Pancreas (tissue), 10 donors: ENCODE measurements around the gene CDC42BPA. TPM values are rescaled to one million over a fixed set of nuclear protein-coding genes. Genes with fewer than 3 reads are reported as not detected.

Experiments
- ATAC-seq, 4 donors: fragments of 200-7000 bp; cut with Tn5 transposase; one replicate each; pipeline versions ENCODE4 v1.8.0 to v1.9.1; 2020; ENCODE audit warnings: mild to moderate bottlenecking in 4 of 4, moderate library complexity in 4 of 4
- DNase-seq, 6 donors: peaks; one replicate each; pipeline ENCODE4 v3.0.0-alpha.2; 2020
- FAIRE-seq: peaks from 2 replicates; lab custom pipeline; 2012; peaks lifted over from hg19 to GRCh38; lab: Jason Lieb, UNC
- H3K27ac ChIP-seq, 4 donors: fragments of 200-600 bp; sonication (generic); 1 replicate in 3 of 4; 2 replicates in 1 of 4; pipeline versions ENCODE4 v1.5.0 to v1.8.0; 2020
- H3K27me3 ChIP-seq, 4 donors: fragments of 200-600 bp; one replicate each; pipeline ENCODE4 v1.8.0; 2021
- H3K36me3 ChIP-seq, 3 donors: fragments of 200-600 bp; sonication (generic) in 1 of 3; one replicate each; pipeline versions ENCODE4 v1.5.0 to v1.8.0; 2020 to 2021
- H3K4me1 ChIP-seq, 3 donors: fragments of 200-600 bp; one replicate each; pipeline ENCODE4 v1.8.0; 2021
- H3K4me3 ChIP-seq, 4 donors: fragments of 200-600 bp; sonication (generic) in 2 of 4; one replicate each; pipeline versions ENCODE4 v1.5.0 to v1.8.0; 2020 to 2021
- H3K9me3 ChIP-seq, 4 donors: fragments of 200-600 bp; one replicate each; pipeline ENCODE4 v1.8.0; 2021
- CTCF ChIP-seq, 4 donors: fragments of 200-600 bp; sonication (generic) in 3 of 4; IDR thresholded peaks; one replicate each; pipeline versions ENCODE4 v1.5.0 to v1.8.0; 2021; ENCODE audit warnings: antibody characterized with exemption in 4 of 4
- WGBS, 2 donors: extraction: QIAGEN DNeasy Blood & Tissue Kit; methylation state at CpG; one replicate each; pipeline ENCODE4 v1.1.7; 2013; 5-methylcytosine and 5-hydroxymethylcytosine counted together
- intact Hi-C, 3 donors: fragments of 100-400 bp; cut with DNase I; formaldehyde crosslinking; loops; one replicate each; pipeline versions ENCODE4 v1.11.1 to v1.14.2; 2022
- polyA plus RNA-seq, 2 donors: library from polyadenylated mRNA; stranded (reverse); fragments of 200-250 nt; gene quantifications; one replicate each; pipeline ENCODE4 v1.2.3, GENCODE V29; 2013
- total RNA-seq, 6 donors: library from RNA; stranded (reverse); fragmentation: NEBNext Ultra II Directional in 4 of 6; extraction: Animal tissue kit (Norgen Biotek cat#: 25700) in 4 of 6; gene quantifications; one replicate each; pipeline versions ENCODE4 v1.2.1 to v1.2.4, GENCODE V29; 2021 to 2023
- donor health status: healthy with polysubstance abuse.
- donor health status: DM: no; HTN: no; CAD: no; lungs with moderate emphysema.
- donor health status: DM: no; HTN: no; CAD: no.
- donor health status: control.
- donor health status: control.
- donor health status: Bipolar disorder and iron deficiency.
- donor health status: DM: yes; HTN: yes; CAD: no.
- donor health status: DM: no; HTN: no; CAD: no.
- donor health status: DM: no; HTN: no; CAD: no.
- donor health status: DM: yes; HTN: yes; CAD: no.

Gene CDC42BPA
- total and polyA plus RNA-seq, 8 donors: 5.3 to 22.5 (median 16.5) TPM

DNA sequence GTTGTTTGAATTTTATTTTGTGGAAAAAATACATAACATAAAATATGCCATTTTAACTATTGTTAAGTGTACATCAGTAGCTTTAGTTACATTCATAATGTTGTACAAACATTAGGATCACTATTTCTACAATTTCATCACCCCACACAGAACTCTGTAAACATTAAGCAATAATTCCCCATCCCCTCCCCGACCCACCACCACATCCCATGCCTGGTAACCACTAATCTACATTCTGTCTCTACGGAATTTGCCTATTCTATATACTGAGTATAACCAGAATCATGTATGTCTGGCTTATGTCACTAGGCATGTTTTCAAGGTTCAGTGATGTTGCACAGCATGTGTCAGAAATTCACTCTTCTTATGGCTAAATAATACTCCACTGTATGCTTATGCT is 47.7 kb downstream of the CDC42BPA start:
- TF ChIP-seq CTCF (IDR thresholded peaks at IDR 0.05): no peak
- FAIRE-seq (no peak), DNase-seq (no peak), ATAC-seq (no peak)
- no peak overlapping the region for H3K27ac ChIP-seq
- intact Hi-C loops: no loop called here
- H3K4me3 ChIP-seq: no peak overlapping the region
- no peaks in the 10 kb centered on the region for H3K9me3 ChIP-seq
- no peaks in the 10 kb centered on the region for H3K36me3 ChIP-seq
- 86 to 88% methylated on average over 2 of the region's 2 CpGs for WGBS, 2 donors
- H3K4me1 ChIP-seq: peaks cover 4 to 13% (median 4%) of the 10 kb centered on the region in 3 donors
- H3K27me3 ChIP-seq: no peaks in the 10 kb centered on the region

DNA sequence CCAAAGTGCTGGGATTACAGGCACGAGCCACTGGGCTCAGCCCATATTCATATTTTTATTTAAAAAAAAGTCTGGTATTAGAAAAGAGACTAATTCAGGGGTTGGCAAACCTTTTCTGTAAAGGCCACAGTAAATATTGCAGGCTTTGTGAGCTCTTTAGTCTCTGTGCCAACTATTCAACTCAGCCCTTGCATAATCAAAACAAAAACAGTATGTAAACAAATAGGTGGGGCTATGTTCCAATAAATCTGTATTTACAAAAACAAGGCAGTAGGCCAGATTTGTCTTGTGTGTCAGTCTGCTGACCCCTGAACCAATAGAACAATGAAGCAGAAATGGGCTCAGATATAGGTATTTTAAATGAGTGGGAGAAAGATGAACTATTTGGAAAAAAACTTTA is 49.3 kb downstream of the CDC42BPA start:
- no peak for FAIRE-seq
- intact Hi-C loops: no loop called here
- peaks cover 4 to 13% (median 4%) of the 10 kb centered on the region in 3 donors for H3K4me1 ChIP-seq
- no peaks in the 10 kb centered on the region for H3K36me3 ChIP-seq
- ATAC-seq: peak in 2 of 4 donors; percentile 48
- H3K27me3 ChIP-seq: no peaks in the 10 kb centered on the region
- H3K9me3 ChIP-seq: no peaks in the 10 kb centered on the region
- DNase-seq: no peak
- no peak for TF ChIP-seq CTCF (IDR thresholded peaks at IDR 0.05)
- no peak overlapping the region for H3K27ac ChIP-seq
- 55 to 58% methylated on average over 1 of the region's 1 CpG for WGBS, 2 donors
- H3K4me3 ChIP-seq: no peak overlapping the region

- Histone ChIP-seq H3K4me3 (no peak overlapping the region), H3K27me3 (no peaks in the 10 kb centered on the region), H3K9me3 (no peaks in the 10 kb centered on the region), H3K4me1 (peaks cover 9 to 10% (median 10%) of the 10 kb centered on the region in 3 donors), H3K36me3 (no peaks in the 10 kb centered on the region), H3K27ac (no peak overlapping the region)
- ATAC-seq: no peak
- WGBS, 2 donors: 92 to 94% methylated on average over 3 of the region's 3 CpGs
- intact Hi-C loops: no loop called here
- TF ChIP-seq CTCF (IDR thresholded peaks at IDR 0.05): no peak
- no peak for DNase-seq
- FAIRE-seq: no peak
These were observed 52.4 kb downstream of the CDC42BPA start for GRCh38 chr1:227265891-227266290.

- H3K4me1 ChIP-seq: peaks cover 2 to 10% (median 10%) of the 10 kb centered on the region in 3 donors
- no peak for DNase-seq
- no peak for FAIRE-seq
- ATAC-seq: no peak
- WGBS, 2 donors: 93 to 95% methylated on average over 1 of the region's 1 CpG
- no peaks in the 10 kb centered on the region for H3K36me3 ChIP-seq
- H3K27me3 ChIP-seq: no peaks in the 10 kb centered on the region
- H3K27ac ChIP-seq: no peak overlapping the region
- intact Hi-C loops: no loop called here
- no peak overlapping the region for H3K4me3 ChIP-seq
- no peak for TF ChIP-seq CTCF (IDR thresholded peaks at IDR 0.05)
- no peaks in the 10 kb centered on the region for H3K9me3 ChIP-seq
These were observed 54.4 kb downstream of the CDC42BPA start for GRCh38 chr1:227263869-227264268.

DNA sequence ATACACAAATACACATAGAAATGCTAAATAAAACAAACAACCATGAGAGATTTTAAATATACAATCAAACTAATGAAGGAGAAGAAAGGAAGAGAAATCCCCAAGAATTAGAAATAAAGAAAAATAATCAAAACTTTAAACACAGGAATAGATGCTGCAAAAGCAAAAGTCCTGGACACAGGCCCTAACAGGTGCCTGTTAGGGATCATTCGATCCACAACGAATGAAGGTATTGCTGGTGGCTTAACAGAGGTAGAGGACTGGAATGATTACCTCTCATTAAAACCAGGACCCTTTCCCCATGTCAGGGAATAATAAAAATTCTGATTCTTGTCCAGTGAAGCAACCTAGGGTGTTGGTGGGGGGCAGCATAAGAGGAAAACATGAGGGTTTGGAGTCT is 56.8 kb downstream of the CDC42BPA start:
- Histone ChIP-seq H3K27me3 (no peaks in the 10 kb centered on the region), H3K27ac (no peak overlapping the region), H3K36me3 (no peaks in the 10 kb centered on the region), H3K4me3 (no peak overlapping the region), H3K4me1 (peaks cover 0 to 6% (median 5%) of the 10 kb centered on the region in 3 donors), H3K9me3 (no peaks in the 10 kb centered on the region)
- FAIRE-seq (no peak), DNase-seq (no peak), ATAC-seq (no peak)
- intact Hi-C loops: no loop called here
- TF ChIP-seq CTCF (IDR thresholded peaks at IDR 0.05): no peak
- 88 to 93% methylated on average over 2 of the region's 2 CpGs for WGBS, 2 donors
